HepG2 (cell line): Measurements from ENCODE around the gene NOTCH3. TPM values are rescaled to one million over a fixed set of nuclear protein-coding genes. Genes with fewer than 3 reads are reported as not detected.

Experiments
- ATAC-seq: fragments of 200-7000 bp; cut with Tn5 transposase; 3 replicates; pipeline ENCODE4 v1.9.1; 2020; ENCODE audit warnings: mild to moderate bottlenecking, moderate library complexity
- BruUV-seq: library from RNA; stranded (reverse); fragments of 400-500 nt; replicated peaks from 2 replicates; lab custom pipeline; 2021; lab: Mats Ljungman, UMichigan
- CTCF ChIA-PET: fragments of 300-600 bp; formaldehyde crosslinking; extraction: SDS; loops from one replicate; lab custom pipeline; 2021; ENCODE audit warnings: low total read pairs, inconsistent platforms, low intra/inter-chr PET ratio; lab: Yijun Ruan, JAX
- POLR2A ChIA-PET: fragments of 350-600 bp; sonication (Branson Sonifier 250); formaldehyde crosslinking; loops from one replicate; lab custom pipeline; 2020; ENCODE audit warnings: antibody characterized with exemption, inconsistent platforms; lab: Yijun Ruan, JAX
- DNase-seq: peaks from one replicate; pipeline ENCODE4 v3.0.0-alpha.2; 2015; ENCODE audit warnings: low spot score
- FAIRE-seq: peaks from 3 replicates; lab custom pipeline; 2011; peaks lifted over from hg19 to GRCh38; lab: Jason Lieb, UNC
- H2AFZ ChIP-seq: one replicate; pipeline ENCODE4 v1.6.1; 2011; ENCODE audit warnings: low read length, inconsistent platforms
- H3K27ac ChIP-seq: fragments of 300-600 bp; 3 replicates; pipeline ENCODE4 v1.8.0; 2011; ENCODE audit warnings: mixed run types, mild to moderate bottlenecking, mixed read lengths, low read length, inconsistent platforms; ENCODE audit not compliant: insufficient read depth; ENCODE audit errors: extremely low read length
- H3K27me3 ChIP-seq, 2 experiments: fragments of 200-600 bp in 1 of 2; 2 replicates in 1 of 2; 3 replicates in 1 of 2; pipeline versions ENCODE4 v1.6.0 to v1.8.0; 2011; ENCODE audit warnings: low read length in 2 of 2, mild to moderate bottlenecking in 2 of 2, moderate library complexity in 2 of 2, inconsistent platforms in 1 of 2; ENCODE audit not compliant: insufficient read depth in 2 of 2, control insufficient read depth in 1 of 2
- H3K36me3 ChIP-seq, 2 experiments: fragments of 200-600 bp in 1 of 2; replicated peaks in 1 of 2; 2 replicates in 1 of 2; 3 replicates in 1 of 2; pipeline versions ENCODE4 v1.5.1 to v1.8.0; 2011; ENCODE audit warnings: low read length in 2 of 2, inconsistent platforms in 1 of 2; ENCODE audit not compliant: insufficient read depth in 2 of 2, control insufficient read depth in 1 of 2
- H3K4me1 ChIP-seq: 2 replicates; pipeline ENCODE4 v1.5.1; 2012; ENCODE audit warnings: low read length, inconsistent platforms; ENCODE audit not compliant: insufficient read depth
- H3K4me2 ChIP-seq: 2 replicates; pipeline ENCODE4 v1.6.0; 2011; ENCODE audit warnings: low read depth, low read length, inconsistent platforms
- H3K4me3 ChIP-seq, 3 experiments: fragments of 200-600 bp in 1 of 3; sonication (generic), shearing (Covaris generic) in 1 of 3; replicated peaks in 1 of 3; 2 replicates each; pipeline ENCODE4 v1.5.1; 2011 to 2016; ENCODE audit warnings: low read length in 3 of 3, inconsistent platforms in 2 of 3, low read depth in 2 of 3, mild to moderate bottlenecking in 2 of 3, control low read depth in 1 of 3, mixed read lengths in 1 of 3; ENCODE audit not compliant: insufficient read depth in 1 of 3
- H3K79me2 ChIP-seq: one replicate; pipeline ENCODE4 v1.6.1; 2011; ENCODE audit warnings: low read length, inconsistent platforms; ENCODE audit not compliant: insufficient read depth
- H3K9ac ChIP-seq: 2 replicates; pipeline ENCODE4 v1.6.0; 2011; ENCODE audit warnings: mild to moderate bottlenecking, low read depth, low read length, inconsistent platforms; ENCODE audit not compliant: insufficient read depth
- H3K9me3 ChIP-seq: 2 replicates; pipeline ENCODE4 v1.5.1; 2012; ENCODE audit warnings: mild to moderate bottlenecking, low read length
- H4K20me1 ChIP-seq: 2 replicates; pipeline ENCODE4 v1.6.0; 2011; ENCODE audit warnings: inconsistent platforms, mild to moderate bottlenecking, low read length, moderate library complexity; ENCODE audit not compliant: insufficient read depth
- ADNP ChIP-seq: sonication (generic); formaldehyde crosslinking; IDR thresholded peaks from 2 replicates; pipeline ENCODE4 v1.4.0; 2020; ENCODE audit warnings: missing genetic modification reagents
- FOXA3 ChIP-seq: IDR thresholded peaks from 2 replicates; pipeline ENCODE4 v1.6.1; 2016; ENCODE audit warnings: missing genetic modification reagents, missing compliant biosample characterization
- HNRNPLL ChIP-seq: fragments of 200-400 bp; formaldehyde crosslinking; IDR thresholded peaks from 2 replicates; pipeline ENCODE4 v1.6.1; 2017; ENCODE audit warnings: mild to moderate bottlenecking, low read depth, low read length; ENCODE audit not compliant: poor library complexity, severe bottlenecking
- MNT ChIP-seq: fragments of 450-650 bp; IDR thresholded peaks from 2 replicates; pipeline ENCODE4 v1.6.1; 2016
- NCOA1 ChIP-seq: sonication (generic); formaldehyde crosslinking; IDR thresholded peaks from 2 replicates; pipeline ENCODE4 v1.9.0; 2021; ENCODE audit warnings: missing genetic modification reagents
- NFKBIZ ChIP-seq: IDR thresholded peaks from 2 replicates; pipeline ENCODE4 v1.6.1; 2018; ENCODE audit warnings: missing genetic modification reagents, missing compliant biosample characterization
- POGZ ChIP-seq: sonication (generic); formaldehyde crosslinking; IDR thresholded peaks from 2 replicates; pipeline ENCODE4 v1.4.0; 2020; ENCODE audit warnings: mild to moderate bottlenecking, missing genetic modification reagents
- ZBTB38 ChIP-seq: sonication (generic); formaldehyde crosslinking; IDR thresholded peaks from 2 replicates; pipeline ENCODE4 v1.5.1; 2020; ENCODE audit warnings: mild to moderate bottlenecking, missing genetic modification reagents
- ZFY ChIP-seq: sonication (generic); formaldehyde crosslinking; IDR thresholded peaks from 2 replicates; pipeline ENCODE4 v1.4.0; 2020; ENCODE audit warnings: missing genetic modification reagents
- ZNF138 ChIP-seq: sonication (generic); formaldehyde crosslinking; IDR thresholded peaks from 2 replicates; pipeline ENCODE4 v1.5.0; 2020; ENCODE audit warnings: mild to moderate bottlenecking, low read depth, missing genetic modification reagents
- ZNF383 ChIP-seq: sonication (generic); formaldehyde crosslinking; IDR thresholded peaks from 2 replicates; pipeline ENCODE4 v1.4.0; 2020; ENCODE audit warnings: missing genetic modification reagents, mild to moderate bottlenecking, borderline replicate concordance
- ZNF687 ChIP-seq: sonication (generic); formaldehyde crosslinking; IDR thresholded peaks from 2 replicates; pipeline ENCODE4 v1.5.1; 2020; ENCODE audit warnings: mild to moderate bottlenecking, missing genetic modification reagents, moderate library complexity
- ZNF747 ChIP-seq: sonication (generic); formaldehyde crosslinking; IDR thresholded peaks from 2 replicates; pipeline ENCODE4 v1.8.1; 2023; ENCODE audit warnings: missing genetic modification reagents, mild to moderate bottlenecking, borderline replicate concordance
- ZNF772 ChIP-seq: sonication (generic); formaldehyde crosslinking; IDR thresholded peaks from 2 replicates; pipeline ENCODE4 v1.5.0; 2020; ENCODE audit warnings: mild to moderate bottlenecking, missing genetic modification reagents
- ZZZ3 ChIP-seq: sonication (generic); formaldehyde crosslinking; IDR thresholded peaks from 2 replicates; pipeline ENCODE4 v1.4.0; 2020; ENCODE audit warnings: missing genetic modification reagents, mild to moderate bottlenecking, borderline replicate concordance
- WGBS: methylation state at CpG from one replicate; pipeline ENCODE4 v1.1.6; 2017; ENCODE audit warnings: low lambda C conversion rate; 5-methylcytosine and 5-hydroxymethylcytosine counted together
- in situ Hi-C: cut with HindIII; loops from 2 replicates; pipeline ENCODE4 v1.10.0; 2017; ENCODE audit warnings: low pct_unique_long_range_greater_than_20kb; ENCODE audit not compliant: extremely low pct_ligation_motif_present
- intact Hi-C: fragments of 100-400 bp; cut with micrococcal nuclease; formaldehyde crosslinking; loops from one replicate; pipeline ENCODE4 v1.10.0; 2022; ENCODE audit not compliant: unreplicated experiment
- polyA plus RNA-seq, 8 experiments: library from polyadenylated mRNA; depleted of rRNA in 3 of 8; stranded (reverse) in 7 of 8; unstranded in 1 of 8; fragments of >200 nt; fragmentation: Illumina TruSeq in 4 of 8; extraction: Trizol in 4 of 8; gene quantifications; 2 replicates each; pipeline versions ENCODE4 v1.2.1 to v1.2.3, GENCODE V29; 2011 to 2016; ENCODE audit warnings: low read depth in 4 of 8, missing spikeins in 1 of 8, mixed read lengths in 1 of 8; ENCODE audit not compliant: insufficient read depth in 1 of 8
- total RNA-seq, 5 experiments: library from RNA; depleted of rRNA; stranded (reverse); fragments of >200 nt; fragmentation: Illumina TruSeq; extraction: Trizol; gene quantifications; 2 replicates each; pipeline ENCODE4 v1.2.3, GENCODE V29; 2016; ENCODE audit warnings: low read depth in 1 of 5

Gene NOTCH3
- total and polyA plus RNA-seq, 2 of the 13 experiments (the other 11 are each of a cell fraction or from before 2014, with no cell fraction given) = 0.09 to 0.28 TPM

- CTCF ChIA-PET = no interaction called here
- H3K36me3 ChIP-seq = no peaks in the 10 kb centered on the region
- POLR2A ChIA-PET = interaction anchor here (0.6 to 1.0 kb wide), 4 partner anchors 14 to 237 kb away, joined by 3 to 8 read pairs (median 4); partner anchors contain the start of gene AKAP8L
- intact Hi-C loops = no loop called here
- peaks cover 23% of the 10 kb centered on the region for H3K4me1 ChIP-seq
- peak overlapping the region; percentile 65; the same call in 1 of the 2 replicates for H3K9ac ChIP-seq
- H2AFZ ChIP-seq = peak overlapping the region; percentile 98
- in situ Hi-C loops = no loop called here
- peak overlapping the region; percentile 90 for H3K4me2 ChIP-seq
- H3K4me3 ChIP-seq = peak overlapping the region; percentile 60 to 86 (median 78); a peak in 4 of 6 replicates
- DNase-seq (no peak), ATAC-seq (no peak; the same call in 2 of the 3 replicates), FAIRE-seq (no peak)
- no peak overlapping the region for H3K27ac ChIP-seq
- H4K20me1 ChIP-seq = no peaks in the 10 kb centered on the region
- 64% methylated on average over 18 of the region's 23 CpGs for WGBS
- 0 out of 2 replicates have a peak, but pooled peaks have one; percentile 9 for TF ChIP-seq ZBTB38
- no peak for TF ChIP-seq FOXA3 (CRISPR knock-in tag)
- 0 out of 2 replicates have a peak, but pooled peaks have one; percentile 30 for TF ChIP-seq ZNF383 (CRISPR knock-in tag)
- peak; percentile 5; the same call in 1 of the 2 replicates for TF ChIP-seq ZNF747 (CRISPR knock-in tag)
- 0 out of 2 replicates have a peak, but pooled peaks have one; percentile 36 for TF ChIP-seq ZZZ3 (CRISPR knock-in tag)
- no peak for TF ChIP-seq NFKBIZ (CRISPR knock-in tag)
- peak; percentile 13; the same call in 1 of the 2 replicates for TF ChIP-seq ZNF687 (CRISPR knock-in tag)
- 0 out of 2 replicates have a peak, but pooled peaks have one; percentile 4 for TF ChIP-seq POGZ (CRISPR knock-in tag)
- TF ChIP-seq HNRNPLL = peak; percentile 7
- 0 out of 2 replicates have a peak, but pooled peaks have one; percentile 12 for TF ChIP-seq ZNF138 (CRISPR knock-in tag)
- TF ChIP-seq MNT = peak; percentile 28; the same call in 1 of the 2 replicates
- TF ChIP-seq ZNF772 (CRISPR knock-in tag) = 0 out of 2 replicates have a peak, but pooled peaks have one; percentile 9
- 0 out of 2 replicates have a peak, but pooled peaks have one; percentile 51 for TF ChIP-seq NCOA1 (CRISPR knock-in tag)
- no peak for TF ChIP-seq ZFY
- no peak for TF ChIP-seq ADNP (CRISPR knock-in tag)
- TF ChIP-seq, all 625 proteins: peak for 11
- no TSS peak for BruUV-seq
- H3K9me3 ChIP-seq = no peaks in the 10 kb centered on the region
- peaks cover 0 to 5% of the 10 kb centered on the region in 2 experiments; a peak in 1 of 5 replicates for H3K27me3 ChIP-seq
- H3K79me2 ChIP-seq = no peaks in the 10 kb centered on the region
Measured at GRCh38 chr19:15181394-15181793, 19.4 kb downstream of the NOTCH3 start.
